ENCODE results near the gene SLC12A3.
"Not testable (repeated sequence)": the region's sequence is repeated elsewhere in the genome, so short reads cannot be mapped to it uniquely, and the experiment has no call there.

Gene SLC12A3

GRCh38 chr16:56870276-56870888 is 5.4 kb downstream of the SLC12A3 start:
- DNase-seq: no peak

GRCh38 chr16:56871172-56871593 is 6.2 kb downstream of the SLC12A3 start:
- no peak for DNase-seq

GRCh38 chr16:56872863-56873391 is 7.9 kb downstream of the SLC12A3 start:
- no peak for DNase-seq

- no peak for DNase-seq
Observed at GRCh38 chr16:56874800-56875199, 9.8 kb downstream of the SLC12A3 start.

- no peak for DNase-seq
Observed at GRCh38 chr16:56876048-56876447, 11.0 kb downstream of the SLC12A3 start.

GRCh38 chr16:56877486-56878182 is 12.6 kb downstream of the SLC12A3 start:
- no peak for DNase-seq

GRCh38 chr16:56878282-56878854 is 13.4 kb downstream of the SLC12A3 start:
- no peak for DNase-seq

- DNase-seq: no peak
Observed at GRCh38 chr16:56879276-56879675, 14.3 kb downstream of the SLC12A3 start.

GRCh38 chr16:56880176-56880575 is 15.2 kb downstream of the SLC12A3 start:
- no peak for DNase-seq

GRCh38 chr16:56880685-56881084 is 15.7 kb downstream of the SLC12A3 start:
- DNase-seq: no peak

- DNase-seq: no peak
Observed at GRCh38 chr16:56882077-56882800, 17.2 kb downstream of the SLC12A3 start.

- DNase-seq: no peak
Observed at GRCh38 chr16:56883586-56883985, 18.6 kb downstream of the SLC12A3 start.

GRCh38 chr16:56884026-56884582 is 19.1 kb downstream of the SLC12A3 start:
- no peak for DNase-seq

- not testable (repeated sequence) for DNase-seq
Observed at GRCh38 chr16:56884929-56885328, 19.9 kb downstream of the SLC12A3 start.

GRCh38 chr16:56885446-56886162 is 20.6 kb downstream of the SLC12A3 start:
- no peak for DNase-seq

- DNase-seq: no peak
Observed at GRCh38 chr16:56886296-56886695, 21.3 kb downstream of the SLC12A3 start.

- no peak for DNase-seq
Observed at GRCh38 chr16:56886826-56887225, 21.8 kb downstream of the SLC12A3 start.

GRCh38 chr16:56888806-56889205 is 23.8 kb downstream of the SLC12A3 start:
- DNase-seq: no peak

- no peak for DNase-seq
Observed at GRCh38 chr16:56889206-56889605, 24.2 kb downstream of the SLC12A3 start.

- DNase-seq: no peak
Observed at GRCh38 chr16:56891685-56892084, 26.7 kb downstream of the SLC12A3 start.

- DNase-seq: no peak
Observed at GRCh38 chr16:56892705-56893104, 27.7 kb downstream of the SLC12A3 start.

GRCh38 chr16:56894331-56894917 is 29.4 kb downstream of the SLC12A3 start:
- no peak for DNase-seq
